Measurements from ENCODE around the gene OR13C5.

Gene OR13C5

GRCh38 chr9:104568868-104569267 is 30.3 kb downstream of the OR13C5 start, which contains the start of gene OR13C8:
Gene OR13C8 (plus strand): TSS chr9:104569168. CDS start chr9:104569168, 0 bp downstream.
- no peaks in the 10 kb centered on the region for H3K4me1 ChIP-seq (ENCODE audit: control insufficient read depth in 1 of 2, insufficient read depth in 1 of 2, low read depth in 1 of 2, low read length in 1 of 2)
- no peaks in the 10 kb centered on the region for H3K27me3 ChIP-seq
- no peaks in the 10 kb centered on the region for H3K9me3 ChIP-seq
- H3K27ac ChIP-seq = no peak within 1 kb of the TSS
- no peaks in the 10 kb centered on the region for H3K36me3 ChIP-seq
- TF ChIP-seq CTCF (IDR thresholded peaks at IDR 0.05) = no peak
- no peak within 1 kb of the TSS for H3K4me3 ChIP-seq (ENCODE audit: low read depth in 1 of 2, low read length in 1 of 2)

GRCh38 chr9:104564358-104564757 is 34.9 kb downstream of the OR13C5 start:
- no peaks in the 10 kb centered on the region for H3K27me3 ChIP-seq
- no peaks in the 10 kb centered on the region for H3K4me1 ChIP-seq (ENCODE audit: control insufficient read depth in 1 of 2, insufficient read depth in 1 of 2, low read depth in 1 of 2, low read length in 1 of 2)
- H3K9me3 ChIP-seq = no peaks in the 10 kb centered on the region
- H3K27ac ChIP-seq = no peak overlapping the region
- H3K4me3 ChIP-seq (ENCODE audit: low read depth in 1 of 2, low read length in 1 of 2) = no peak overlapping the region
- no peak for TF ChIP-seq CTCF (IDR thresholded peaks at IDR 0.05)
- H3K36me3 ChIP-seq = no peaks in the 10 kb centered on the region

- no peaks in the 10 kb centered on the region for H3K27me3 ChIP-seq
- no peak overlapping the region for H3K27ac ChIP-seq
- no peaks in the 10 kb centered on the region for H3K36me3 ChIP-seq
- no peaks in the 10 kb centered on the region for H3K9me3 ChIP-seq
- no peak overlapping the region for H3K4me3 ChIP-seq (ENCODE audit: low read depth in 1 of 2, low read length in 1 of 2)
- TF ChIP-seq CTCF (IDR thresholded peaks at IDR 0.05) = no peak
- H3K4me1 ChIP-seq (ENCODE audit: control insufficient read depth in 1 of 2, insufficient read depth in 1 of 2, low read depth in 1 of 2, low read length in 1 of 2) = no peaks in the 10 kb centered on the region
Observed at GRCh38 chr9:104556830-104557634, 42.2 kb downstream of the OR13C5 start.

GRCh38 chr9:104555521-104555920 is 43.7 kb downstream of the OR13C5 start:
- Histone ChIP-seq H3K27me3 (no peaks in the 10 kb centered on the region), H3K9me3 (no peaks in the 10 kb centered on the region), H3K27ac (no peak overlapping the region), H3K36me3 (no peaks in the 10 kb centered on the region), H3K4me3 (ENCODE audit: low read depth in 1 of 2, low read length in 1 of 2) (no peak overlapping the region), H3K4me1 (ENCODE audit: control insufficient read depth in 1 of 2, insufficient read depth in 1 of 2, low read depth in 1 of 2, low read length in 1 of 2) (no peaks in the 10 kb centered on the region)
- TF ChIP-seq CTCF (IDR thresholded peaks at IDR 0.05) = no peak

GRCh38 chr9:104553261-104553660 is 46.0 kb downstream of the OR13C5 start:
- Histone ChIP-seq H3K27ac (no peak overlapping the region), H3K4me3 (ENCODE audit: low read depth in 1 of 2, low read length in 1 of 2) (no peak overlapping the region), H3K27me3 (no peaks in the 10 kb centered on the region), H3K36me3 (no peaks in the 10 kb centered on the region), H3K4me1 (ENCODE audit: control insufficient read depth in 1 of 2, insufficient read depth in 1 of 2, low read depth in 1 of 2, low read length in 1 of 2) (no peaks in the 10 kb centered on the region), H3K9me3 (no peaks in the 10 kb centered on the region)
- no peak for TF ChIP-seq CTCF (IDR thresholded peaks at IDR 0.05)
